Breast epithelium (tissue), 3 donors: Measurements from ENCODE around the gene PLCB3.

Experiments
- CTCF ChIP-seq, 3 donors: fragments of 450-650 bp; IDR thresholded peaks; one replicate each; pipeline ENCODE4 v1.5.1; 2016 to 2017; ENCODE audit warnings: antibody characterized with exemption in 3 of 3, mild to moderate bottlenecking in 3 of 3, moderate library complexity in 3 of 3
- POLR2A ChIP-seq: fragments of 450-650 bp; IDR thresholded peaks from one replicate; pipeline ENCODE4 v1.6.1; 2016; ENCODE audit warnings: antibody characterized with exemption, mild to moderate bottlenecking, moderate library complexity

GRCh38 chr11:64276653-64277431 is 25.5 kb downstream of the PLCB3 start:
- no peak for TF ChIP-seq CTCF (IDR thresholded peaks at IDR 0.05)
- TF ChIP-seq POLR2A: no peak
